HG03469 (cell line): ENCODE measurements around the gene VASN.
"Not testable (repeated sequence)": the region's sequence is repeated elsewhere in the genome, so short reads cannot be mapped to it uniquely, and the experiment has no call there.

Source experiments
- ATAC-seq: cut with Tn5 transposase; IDR thresholded peaks from one replicate; pipeline ENCODE4 v1.9.1; 2021; ENCODE audit warnings: mild to moderate bottlenecking, moderate library complexity, moderate number of reproducible peaks; ENCODE audit not compliant: unreplicated experiment

Gene VASN

DNA sequence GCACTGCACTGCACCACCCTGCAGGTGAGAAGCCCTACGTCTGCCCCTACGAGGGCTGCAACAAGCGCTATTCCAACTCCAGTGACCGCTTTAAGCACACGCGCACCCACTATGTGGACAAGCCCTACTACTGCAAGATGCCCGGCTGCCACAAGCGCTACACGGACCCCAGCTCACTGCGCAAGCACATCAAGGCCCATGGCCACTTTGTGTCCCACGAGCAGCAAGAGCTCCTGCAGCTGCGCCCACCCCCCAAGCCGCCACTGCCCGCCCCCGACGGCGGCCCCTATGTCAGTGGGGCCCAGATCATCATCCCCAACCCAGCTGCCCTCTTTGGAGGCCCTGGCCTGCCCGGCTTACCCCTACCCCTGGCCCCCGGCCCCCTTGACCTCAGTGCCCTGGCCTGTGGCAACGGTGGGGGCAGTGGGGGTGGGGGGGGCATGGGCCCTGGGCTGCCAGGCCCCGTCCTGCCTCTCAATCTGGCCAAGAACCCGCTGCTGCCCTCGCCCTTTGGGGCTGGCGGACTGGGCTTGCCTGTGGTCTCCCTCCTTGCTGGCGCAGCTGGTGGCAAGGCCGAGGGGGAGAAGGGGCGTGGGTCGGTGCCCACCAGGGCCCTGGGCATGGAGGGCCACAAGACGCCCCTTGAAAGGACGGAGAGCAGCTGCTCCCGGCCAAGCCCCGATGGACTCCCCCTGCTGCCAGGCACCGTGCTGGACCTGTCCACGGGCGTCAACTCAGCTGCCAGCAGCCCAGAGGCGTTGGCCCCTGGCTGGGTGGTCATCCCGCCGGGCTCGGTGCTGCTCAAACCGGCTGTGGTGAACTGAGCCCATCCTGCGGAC, 34.7 kb upstream of the VASN start:
- ATAC-seq: no peak

DNA sequence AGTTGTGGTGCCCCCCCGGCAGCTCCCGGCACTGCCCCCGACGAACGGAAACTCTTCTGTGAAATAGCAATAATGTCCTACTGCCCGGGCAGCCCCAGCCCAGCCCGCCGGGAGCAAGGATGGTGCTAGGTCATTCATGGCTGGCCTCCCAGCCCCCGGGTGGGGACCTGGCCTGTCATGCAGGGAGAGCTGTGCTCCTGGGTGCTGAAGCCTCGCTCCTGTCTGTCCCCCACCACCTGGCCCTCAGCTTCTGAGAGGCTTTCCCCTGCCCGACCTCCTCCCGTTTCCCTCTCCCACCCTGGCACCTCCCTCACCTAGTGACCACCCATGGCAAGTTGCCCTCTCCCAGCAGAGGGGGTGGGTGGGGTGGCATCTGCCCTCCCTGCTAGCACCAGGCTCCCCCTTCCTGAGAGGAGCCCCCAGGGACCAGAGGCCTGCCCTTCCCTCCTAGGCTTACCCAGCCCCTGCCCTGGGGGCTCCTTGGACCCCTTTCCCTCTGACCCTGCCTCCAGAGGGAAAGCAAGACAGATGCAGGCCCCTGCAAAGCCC, 34.0 kb upstream of the VASN start:
- ATAC-seq: no peak

DNA sequence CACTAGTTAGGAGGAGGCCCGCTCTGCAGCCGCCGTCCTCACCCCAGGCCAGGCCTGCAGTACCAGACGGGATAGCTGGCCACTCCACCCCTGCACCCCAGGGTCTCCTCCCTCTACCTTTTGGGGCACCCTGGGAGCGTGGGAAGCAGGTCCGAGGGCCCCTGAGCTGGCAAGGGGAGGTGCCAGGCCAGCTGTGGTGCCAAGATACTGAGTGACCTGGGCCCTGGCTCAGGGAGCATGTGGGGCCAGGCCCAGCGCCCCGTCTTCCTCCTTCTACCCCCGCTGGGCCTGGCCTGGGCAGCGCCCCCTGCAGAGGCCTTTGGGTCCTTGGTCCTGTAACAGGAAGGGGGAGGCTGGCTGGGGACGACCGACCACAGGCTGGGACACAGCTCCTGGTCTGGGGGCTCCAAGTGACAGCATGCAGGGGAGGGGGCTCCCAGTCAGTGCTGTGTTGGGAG, 33.5 kb upstream of the VASN start:
- no peak for ATAC-seq

DNA sequence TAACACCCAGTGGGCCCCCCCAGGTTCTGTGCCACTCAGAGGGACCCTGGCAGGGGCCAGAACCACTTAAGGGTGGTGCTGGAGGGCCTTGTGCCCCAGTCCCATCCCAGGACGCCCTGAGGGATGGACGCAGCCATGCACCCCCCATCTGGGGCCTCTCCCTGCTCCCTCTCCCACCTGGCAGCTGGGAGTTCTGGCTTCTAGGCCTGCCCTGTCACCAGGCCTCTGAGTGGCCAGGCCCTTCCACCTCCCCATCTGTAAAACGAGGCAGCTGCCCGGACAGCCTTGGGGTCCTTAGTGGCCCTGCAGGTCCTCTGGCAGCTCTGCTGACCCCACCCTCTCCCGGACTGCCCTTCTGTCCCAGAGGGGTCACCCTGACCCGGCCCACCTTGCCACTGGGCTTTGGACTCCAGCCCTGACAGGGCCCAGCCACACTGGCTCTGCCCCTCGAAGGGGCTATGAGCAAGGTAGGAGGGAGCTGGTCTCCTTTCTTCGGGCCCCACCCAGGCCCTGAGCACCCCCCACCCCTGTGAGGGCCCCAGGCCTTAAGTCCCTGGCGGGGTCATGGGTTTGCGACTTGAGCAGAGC, 32.8 kb upstream of the VASN start:
- no peak for ATAC-seq

DNA sequence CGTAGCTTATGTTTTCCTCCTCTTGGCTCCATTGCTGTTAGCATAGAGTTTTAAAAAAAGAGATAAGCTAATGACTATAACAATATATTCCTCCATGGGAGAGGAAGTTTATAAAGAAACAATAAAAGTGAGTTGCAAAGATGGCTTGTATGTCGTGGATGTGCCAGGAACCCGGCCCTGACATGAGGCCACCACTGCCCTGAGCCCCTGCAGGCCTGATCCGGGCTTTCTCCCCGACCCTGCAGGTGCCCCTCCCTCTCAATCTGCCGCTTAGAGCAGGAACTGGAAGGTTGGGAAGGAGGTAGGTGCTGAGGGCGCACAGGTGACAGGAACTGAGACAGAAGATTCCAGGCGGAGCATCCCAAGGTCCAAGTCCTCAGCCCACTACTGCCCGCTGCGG, 32.2 kb upstream of the VASN start:
- no peak for ATAC-seq

DNA sequence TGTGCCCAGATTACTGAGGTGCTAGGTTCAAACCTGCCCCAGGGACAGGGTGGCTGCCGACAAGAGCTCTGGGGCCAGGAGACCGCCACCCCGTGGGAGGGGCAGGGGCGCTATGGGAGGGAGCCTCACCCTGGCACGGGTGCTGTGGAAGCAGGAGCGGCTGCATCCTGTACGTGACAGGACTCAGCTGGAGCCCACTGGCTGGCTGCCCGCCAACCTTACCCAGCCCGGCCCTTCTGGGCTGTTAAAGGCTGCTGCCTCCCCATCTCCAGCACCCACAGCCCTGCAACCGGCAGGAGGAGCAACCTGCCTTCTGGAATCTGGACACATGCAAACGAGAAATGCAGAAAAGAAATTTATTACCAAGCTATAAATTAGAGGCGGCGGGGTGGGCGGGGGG, 31.7 kb upstream of the VASN start:
- ATAC-seq: no peak

DNA sequence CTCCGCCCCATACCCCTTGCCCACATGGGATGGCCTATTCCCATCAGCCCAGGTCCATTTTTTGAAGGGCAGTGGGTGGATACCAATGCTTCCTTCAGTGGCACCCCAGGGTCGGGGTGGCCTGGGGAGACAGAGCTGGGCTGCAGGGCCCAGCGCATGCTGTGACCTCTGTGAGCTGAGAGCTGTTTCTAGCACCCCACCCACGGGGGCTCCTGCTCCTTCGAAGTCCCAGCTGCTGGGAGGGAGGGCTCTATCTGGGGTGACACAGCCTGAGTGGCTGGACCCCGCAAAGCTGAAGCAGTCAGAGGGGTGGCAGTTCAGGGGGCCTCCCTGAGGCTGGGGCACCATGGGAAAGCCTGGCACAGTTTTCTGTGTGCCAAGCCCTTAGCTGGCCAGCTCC, 31.2 kb upstream of the VASN start:
- ATAC-seq: no peak

DNA sequence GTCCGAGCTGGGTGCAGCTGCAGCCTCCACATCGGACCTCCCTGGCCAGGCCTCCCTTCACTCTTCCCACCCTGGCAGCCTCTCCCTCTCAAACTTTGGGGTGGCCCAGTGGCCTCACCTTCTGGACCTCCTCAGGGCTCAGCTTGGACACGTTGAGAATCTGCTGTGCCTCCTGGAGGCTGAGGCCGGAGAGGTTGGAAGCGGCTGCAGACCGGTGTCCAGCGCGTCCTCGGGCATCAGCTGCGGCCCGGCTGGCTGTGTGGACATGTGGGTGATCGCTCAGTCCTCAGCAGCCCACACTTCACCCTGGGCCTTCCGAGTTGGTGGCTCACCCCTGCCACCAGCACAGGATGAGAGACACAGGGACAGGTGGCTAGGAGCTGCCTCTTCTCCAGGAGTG, 30.4 kb upstream of the VASN start:
- no peak for ATAC-seq

DNA sequence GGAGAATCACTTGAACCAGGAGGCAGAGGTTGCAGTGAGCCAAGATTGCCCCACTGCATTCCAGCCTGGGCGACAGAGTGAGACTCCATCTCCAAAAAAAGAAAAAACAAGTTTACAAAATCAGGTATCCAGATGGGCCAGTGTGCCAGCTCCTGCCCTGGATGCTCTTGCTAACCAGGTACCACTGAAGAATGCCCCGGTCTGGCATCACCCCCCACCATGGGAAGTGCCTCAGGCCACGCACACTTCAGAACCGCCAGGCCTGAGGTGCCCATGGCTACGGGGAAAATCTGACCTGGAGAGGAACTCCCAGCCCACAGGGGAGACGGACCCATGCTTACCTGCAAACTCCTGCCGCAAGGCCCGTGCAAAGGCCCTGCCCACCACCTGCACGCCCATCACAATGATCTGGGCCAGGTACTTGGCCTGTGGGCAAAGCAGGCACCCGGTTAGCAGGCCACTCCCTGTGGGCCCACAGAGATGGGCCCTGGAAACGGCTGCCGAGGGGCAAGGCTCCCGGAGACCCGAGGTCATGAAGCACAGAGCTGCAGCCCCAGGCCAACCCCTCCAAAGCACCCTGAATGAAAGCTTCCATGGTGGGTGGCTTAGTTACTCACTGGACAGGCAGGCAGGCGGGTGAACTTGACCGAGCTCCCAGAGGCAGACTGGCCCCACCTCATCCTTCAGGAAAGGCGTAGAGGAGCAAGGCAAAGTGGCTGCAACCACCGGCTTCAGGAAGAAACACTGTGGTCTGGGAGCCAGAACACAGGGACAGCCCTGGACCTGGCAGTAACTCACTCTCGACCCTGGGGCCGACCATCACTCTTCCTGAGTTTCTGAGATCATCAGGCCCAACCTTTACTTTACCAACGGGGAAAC, 28.5 kb upstream of the VASN start:
- ATAC-seq: no peak

DNA sequence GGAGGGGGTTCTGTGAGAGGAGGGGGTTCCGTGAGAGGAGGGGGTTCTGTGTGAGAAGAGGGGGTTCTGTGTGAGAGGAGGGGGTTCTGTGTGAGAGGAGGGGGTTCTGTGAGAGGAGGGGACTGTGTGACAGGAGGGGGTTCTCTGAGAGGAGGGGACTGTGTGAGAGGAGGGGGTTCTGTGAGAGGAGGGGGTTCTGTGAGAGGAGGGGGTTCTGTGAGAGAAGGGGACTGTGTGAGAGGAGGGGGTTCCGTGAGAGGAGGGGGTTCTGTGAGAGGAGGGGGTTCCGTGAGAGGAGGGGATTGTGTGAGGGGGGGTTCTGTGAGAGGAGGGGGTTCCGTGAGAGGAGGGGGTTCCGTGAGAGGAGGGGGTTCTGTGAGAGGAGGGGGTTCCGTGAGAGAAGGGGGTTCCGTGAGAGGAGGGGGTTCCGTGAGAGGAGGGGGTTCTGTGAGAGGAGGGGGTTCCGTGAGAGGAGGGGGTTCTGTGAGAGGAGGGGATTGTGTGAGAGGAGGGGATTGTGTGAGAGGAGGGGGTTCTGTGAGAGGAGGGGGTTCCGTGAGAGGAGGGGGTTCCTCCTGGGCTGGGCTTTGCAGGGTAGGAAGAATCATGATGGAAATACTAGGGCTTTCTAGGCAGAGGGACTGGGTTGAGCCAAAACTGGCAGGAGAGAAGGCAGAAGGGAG, 27.2 kb upstream of the VASN start:
- not testable (repeated sequence) for ATAC-seq

DNA sequence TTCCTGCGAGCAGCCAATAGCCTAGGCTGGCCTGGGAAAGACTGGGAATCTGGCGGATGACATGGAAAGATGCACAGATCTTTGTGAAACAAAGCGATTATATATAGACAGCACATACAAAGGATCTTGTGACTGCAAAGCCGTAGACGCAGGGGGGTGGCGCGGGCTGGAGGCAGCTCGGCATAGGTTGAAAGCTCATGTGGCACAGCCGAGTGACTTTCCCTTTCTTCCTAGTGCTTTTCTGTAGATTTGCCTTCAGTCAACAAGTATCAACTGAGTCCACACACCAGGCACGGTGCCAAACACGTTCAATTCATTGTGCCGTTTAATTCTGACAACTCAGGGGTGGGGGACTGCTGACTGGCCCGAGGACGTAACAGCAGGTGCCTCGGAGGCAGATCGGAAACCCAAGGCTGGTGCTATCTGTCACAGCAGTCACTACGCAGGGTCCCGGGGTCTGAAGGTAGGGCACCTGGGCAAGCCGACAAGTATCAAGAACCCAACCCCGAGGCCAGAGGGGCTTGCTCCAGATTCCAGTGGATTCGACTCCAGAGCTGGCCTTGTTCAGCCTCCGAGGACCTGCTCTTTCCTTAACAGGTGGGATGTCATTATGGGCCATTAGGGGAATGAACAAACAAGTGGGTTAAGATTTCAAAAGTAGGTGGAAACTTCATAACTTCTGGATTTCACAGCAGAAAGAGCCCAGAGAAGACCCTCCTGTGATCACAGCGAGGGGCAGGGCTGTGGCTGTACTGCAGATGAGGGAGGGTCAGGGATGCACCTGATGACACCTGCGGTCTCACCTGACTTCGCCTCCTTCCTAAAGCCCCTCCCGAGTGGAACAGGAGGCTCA, 26.4 kb upstream of the VASN start:
- no peak for ATAC-seq

DNA sequence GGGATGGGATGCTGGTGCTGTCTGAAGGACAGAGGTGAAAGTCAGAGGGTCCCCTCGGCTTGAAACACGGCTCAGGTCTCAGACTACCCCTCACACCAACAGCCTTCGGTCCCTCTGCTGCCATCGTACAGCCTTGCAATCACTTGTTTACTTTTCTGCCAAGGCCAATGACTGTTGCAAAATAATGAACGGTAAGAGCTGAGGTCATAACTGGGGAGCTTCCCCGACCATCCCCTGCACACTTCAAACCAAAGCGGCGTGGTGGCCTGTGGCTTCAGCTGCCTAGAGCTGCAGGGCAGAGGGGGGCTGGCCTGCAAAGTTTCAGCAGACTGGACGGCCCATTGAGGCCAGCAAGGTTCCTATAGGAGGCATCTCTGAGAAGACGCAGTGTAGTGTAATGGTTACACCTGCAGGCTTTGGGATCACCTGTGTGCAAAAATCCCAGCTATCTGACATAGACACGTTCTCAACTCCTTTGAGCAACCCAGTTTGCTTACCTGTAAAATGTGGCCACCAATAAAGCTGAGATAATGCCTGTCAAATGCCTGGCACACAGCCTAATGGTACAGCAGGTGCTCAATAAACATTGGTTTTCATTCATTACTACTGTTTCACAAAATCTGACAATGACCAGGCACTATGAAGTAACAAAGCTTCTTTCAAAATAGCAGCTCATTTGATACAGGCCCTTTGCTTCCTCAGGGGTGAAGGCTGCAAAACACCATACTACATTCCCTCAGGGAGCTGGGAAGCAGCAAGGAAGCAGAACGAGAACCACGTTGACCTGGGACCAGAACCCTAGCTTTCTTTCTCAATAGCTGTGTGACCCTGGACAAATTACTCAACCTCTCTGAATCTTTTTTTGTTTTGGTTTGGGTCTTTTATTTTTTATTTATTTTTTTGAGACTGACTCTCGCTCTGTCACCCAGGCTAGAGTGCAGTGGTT, 25.5 kb upstream of the VASN start:
- no peak for ATAC-seq

DNA sequence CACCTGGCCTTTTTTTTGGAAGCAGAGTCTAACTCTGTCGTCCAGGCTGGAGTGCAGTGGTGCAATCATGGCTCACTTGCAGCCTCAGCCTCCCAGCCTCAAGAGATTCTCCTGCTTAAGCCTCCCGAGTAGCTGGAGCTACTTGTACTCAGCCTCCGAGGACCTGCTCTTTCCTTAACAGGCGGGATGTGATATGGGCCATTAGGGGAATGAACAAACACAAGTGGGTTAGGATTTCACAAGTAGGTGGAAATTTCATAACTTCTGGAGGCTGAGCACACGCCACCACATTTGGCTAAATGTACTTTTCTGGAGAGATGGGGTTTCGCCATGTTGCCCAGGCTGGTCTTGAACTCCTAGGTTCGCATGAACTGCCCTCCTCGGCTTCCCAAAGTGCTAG, 24.6 kb upstream of the VASN start:
- no peak for ATAC-seq

DNA sequence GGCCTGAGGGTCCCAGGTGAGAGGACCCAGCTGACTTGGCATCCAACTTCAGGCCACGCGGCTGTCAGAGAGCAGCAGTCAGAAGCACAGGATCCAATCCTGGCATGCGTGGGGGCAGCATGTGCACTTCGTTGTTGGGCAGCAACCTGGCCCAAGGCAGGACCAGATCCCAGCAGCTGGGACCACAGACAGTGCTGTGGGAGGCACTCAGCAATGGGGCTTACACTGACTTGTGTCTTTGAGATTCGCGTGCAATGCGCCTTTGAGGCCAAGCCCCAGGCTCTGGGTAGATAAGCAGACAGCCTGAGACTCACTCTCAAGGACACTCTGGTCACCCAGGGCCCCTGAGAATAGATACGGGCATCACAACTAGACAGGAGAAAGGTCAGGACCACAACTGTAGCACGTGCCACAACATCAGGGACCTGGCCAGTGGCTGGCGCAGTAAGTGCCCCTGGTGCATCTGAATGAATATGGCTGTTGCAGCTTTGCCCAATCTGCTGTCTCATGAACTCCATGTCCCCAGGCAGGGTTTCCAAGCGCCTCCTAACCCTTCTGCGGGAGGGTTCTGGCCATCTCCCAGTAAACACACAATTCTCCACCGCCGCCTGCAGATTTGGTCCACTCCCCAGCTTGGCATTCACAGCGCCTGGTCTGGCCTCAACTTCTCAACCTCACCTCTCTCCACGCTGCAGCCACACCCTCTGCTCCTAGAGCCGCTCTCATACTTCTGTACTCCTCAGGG, 23.7 kb upstream of the VASN start:
- no peak for ATAC-seq

DNA sequence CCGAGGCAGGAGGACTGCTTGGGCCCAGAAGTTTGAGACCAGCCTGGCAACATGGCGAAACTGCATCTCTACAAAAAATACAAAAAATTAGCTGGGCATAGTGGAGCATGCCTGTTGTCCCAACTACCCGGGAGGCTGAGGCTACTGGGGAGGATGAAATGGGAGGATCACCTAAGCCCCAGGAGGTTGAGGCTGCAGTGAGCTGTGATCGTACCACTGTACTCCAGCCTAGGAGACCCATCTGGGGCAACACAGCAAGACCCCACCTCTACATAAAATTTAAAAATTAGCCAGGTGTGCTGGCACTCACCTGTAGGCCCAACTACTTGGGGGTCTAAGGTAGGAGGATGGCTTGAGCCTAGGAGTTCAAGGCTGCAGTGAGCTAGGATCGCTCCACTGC, 22.3 kb upstream of the VASN start:
- ATAC-seq: no peak

DNA sequence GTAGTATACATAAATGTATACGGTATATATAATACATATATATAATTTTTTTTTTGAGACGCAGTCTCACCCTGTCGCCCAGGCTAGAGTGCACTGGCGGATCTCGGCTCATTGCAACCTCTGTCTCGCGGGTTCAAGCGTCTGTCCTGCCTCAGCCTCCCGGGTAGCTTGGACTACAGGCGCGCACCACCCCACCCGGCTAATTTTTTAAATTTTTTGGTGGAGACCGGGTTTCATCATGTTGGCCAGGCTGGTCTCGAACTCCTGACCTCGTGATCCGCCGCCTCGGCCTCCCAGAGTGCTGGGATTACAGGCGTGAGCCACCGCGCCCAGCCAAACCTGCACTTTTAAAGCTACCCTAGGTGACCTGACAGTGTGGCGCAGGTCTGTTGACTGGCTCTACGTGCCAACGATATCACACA, 21.3 kb upstream of the VASN start:
- ATAC-seq: no peak

DNA sequence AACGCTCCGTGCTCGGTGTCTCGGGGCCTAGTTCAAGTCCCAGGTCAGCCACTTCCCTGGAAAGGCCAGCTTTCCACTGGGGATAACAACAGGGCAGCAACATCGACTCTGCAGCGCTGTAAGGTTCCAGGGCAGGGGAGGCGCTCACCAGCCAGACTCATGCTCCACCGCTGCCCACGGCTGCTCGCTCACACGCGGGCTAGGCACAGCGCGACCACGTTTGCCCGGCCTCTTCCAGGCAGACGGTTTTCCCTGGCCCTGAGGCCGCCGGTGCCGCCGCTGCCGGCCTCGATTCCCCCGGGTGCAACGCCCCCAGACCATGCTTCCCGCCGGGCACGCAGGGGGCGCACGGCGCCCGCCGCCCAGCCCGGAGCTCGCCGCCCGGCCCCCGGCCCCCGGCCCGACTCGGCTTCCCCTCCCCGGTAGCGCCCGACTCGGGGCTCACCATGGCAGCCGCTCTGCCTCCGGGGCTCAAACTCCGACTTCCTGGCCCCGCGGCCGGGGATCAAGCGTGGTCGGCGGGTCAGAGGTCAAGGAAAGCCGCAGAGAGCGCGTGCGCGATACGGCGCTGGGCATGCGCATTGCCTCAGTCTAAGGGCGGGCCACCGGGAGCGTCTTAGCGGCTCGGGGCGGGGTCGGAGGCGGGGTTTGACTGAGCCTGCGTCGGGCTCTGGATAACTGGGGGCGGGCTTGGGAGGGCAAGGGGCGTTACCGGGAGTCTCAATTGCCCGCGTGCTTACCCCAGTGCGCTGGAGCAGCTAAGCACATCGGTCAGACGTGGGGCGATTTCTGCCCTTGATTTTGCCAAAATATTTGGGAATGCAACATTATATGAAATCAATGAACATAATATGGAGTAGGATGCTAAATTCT, 20.6 kb upstream of the VASN start, which contains the start of gene PAM16:
TSS of gene PAM16 (minus strand) at position 535 of the 873 bp plus-strand sequence. CDS start at position 448, 87 bp downstream.
- ATAC-seq: peak; percentile 88
